Adipose tissue (tissue), 3 donors: ENCODE data around the gene GNAT2. TPM values are rescaled to one million over a fixed set of nuclear protein-coding genes. Genes with fewer than 3 reads are reported as not detected.

Experiments used
- H3K27ac ChIP-seq: one replicate; pipeline ENCODE4 v1.5.1; 2013; ENCODE audit warnings: low read depth, low read length
- WGBS, 3 donors: extraction: QIAGEN DNeasy Blood & Tissue Kit; methylation state at CpG; one replicate each; pipeline ENCODE4 v1.1.7; 2013; 5-methylcytosine and 5-hydroxymethylcytosine counted together
- polyA plus RNA-seq, 3 donors: library from polyadenylated mRNA; stranded (reverse); fragments of 200-250 nt; gene quantifications; one replicate each; pipeline ENCODE4 v1.2.3, GENCODE V29; 2013
- donor health status: healthy with polysubstance abuse.
- donor health status: Bipolar disorder and iron deficiency.
- donor health status: healthy.

GNAT2 gene
- polyA plus RNA-seq, 3 donors = 0.07 TPM; not detected in 2

- H3K27ac ChIP-seq = no peak overlapping the region
- WGBS, 3 donors = 92 to 95% (median 94%) methylated on average over 14 of the region's 14 CpGs
Measured at GRCh38 chr1:109630898-109631512, 11.6 kb upstream of the GNAT2 start.

- H3K27ac ChIP-seq = no peak overlapping the region
- WGBS, 3 donors = 79 to 83% (median 82%) methylated on average over 28 to 30 of the region's 30 CpGs
Measured at GRCh38 chr1:109630081-109630897, 10.9 kb upstream of the GNAT2 start.

GRCh38 chr1:109629372-109630030 lies 10.1 kb upstream of the GNAT2 start:
- no peak overlapping the region for H3K27ac ChIP-seq
- WGBS, 3 donors = 88 to 91% (median 89%) methylated on average over 10 of the region's 10 CpGs

- WGBS, 3 donors = 86 to 90% (median 87%) methylated on average over 23 of the region's 23 CpGs
Measured at GRCh38 chr1:109628540-109629321, 9.3 kb upstream of the GNAT2 start.

GRCh38 chr1:109627692-109628399 lies 8.4 kb upstream of the GNAT2 start:
- WGBS, 3 donors = 91 to 94% (median 91%) methylated on average over 23 of the region's 23 CpGs
- no peak overlapping the region for H3K27ac ChIP-seq

More at GRCh38 chr1:109628540-109629321, 9.3 kb upstream of the GNAT2 start:
- no peak overlapping the region for H3K27ac ChIP-seq

- WGBS, 3 donors = 89 to 95% (median 94%) methylated on average over 21 of the region's 21 CpGs
- H3K27ac ChIP-seq = no peak overlapping the region
Measured at GRCh38 chr1:109626682-109627408, 7.4 kb upstream of the GNAT2 start.

- whole genome bisulfite sequencing, 3 donors = 76 to 84% (median 79%) methylated on average over 32 of the region's 32 CpGs
- no peak overlapping the region for H3K27ac ChIP-seq
Measured at GRCh38 chr1:109625601-109626560, 6.5 kb upstream of the GNAT2 start.

GRCh38 chr1:109625176-109625575 lies 5.8 kb upstream of the GNAT2 start:
- WGBS, 3 donors = 84 to 89% (median 88%) methylated on average over 16 of the region's 16 CpGs
- no peak overlapping the region for H3K27ac ChIP-seq

- WGBS, 3 donors = 54 to 68% (median 61%) methylated on average over 16 to 17 of the region's 17 CpGs
- H3K27ac ChIP-seq = no peak overlapping the region
Measured at GRCh38 chr1:109624201-109625010, 5.0 kb upstream of the GNAT2 start.

- 49 to 72% (median 49%) methylated on average over 11 of the region's 11 CpGs for WGBS, 3 donors
- H3K27ac ChIP-seq = no peak overlapping the region
Measured at GRCh38 chr1:109623601-109624161, 4.3 kb upstream of the GNAT2 start.

GRCh38 chr1:109622895-109623294 lies 3.5 kb upstream of the GNAT2 start:
- no peak overlapping the region for H3K27ac ChIP-seq
- 78 to 86% (median 81%) methylated on average over 3 of the region's 3 CpGs for WGBS, 3 donors

GRCh38 chr1:109622137-109622892 lies 2.9 kb upstream of the GNAT2 start:
- H3K27ac ChIP-seq = no peak overlapping the region
- 78 to 82% (median 79%) methylated on average over 11 of the region's 11 CpGs for WGBS, 3 donors

GRCh38 chr1:109621379-109622136 lies 2.1 kb upstream of the GNAT2 start:
- 31 to 36% (median 32%) methylated on average over 13 of the region's 13 CpGs for WGBS, 3 donors
- H3K27ac ChIP-seq = no peak overlapping the region

- H3K27ac ChIP-seq = peak overlapping the region; percentile 4
- WGBS, 3 donors = 0 to 2% (median 1%) methylated on average over 17 to 18 of the region's 18 CpGs
Measured at GRCh38 chr1:109620841-109621286, 1.4 kb upstream of the GNAT2 start.
